ENCODE measurements around the gene COL28A1.

The COL28A1 gene

DNA sequence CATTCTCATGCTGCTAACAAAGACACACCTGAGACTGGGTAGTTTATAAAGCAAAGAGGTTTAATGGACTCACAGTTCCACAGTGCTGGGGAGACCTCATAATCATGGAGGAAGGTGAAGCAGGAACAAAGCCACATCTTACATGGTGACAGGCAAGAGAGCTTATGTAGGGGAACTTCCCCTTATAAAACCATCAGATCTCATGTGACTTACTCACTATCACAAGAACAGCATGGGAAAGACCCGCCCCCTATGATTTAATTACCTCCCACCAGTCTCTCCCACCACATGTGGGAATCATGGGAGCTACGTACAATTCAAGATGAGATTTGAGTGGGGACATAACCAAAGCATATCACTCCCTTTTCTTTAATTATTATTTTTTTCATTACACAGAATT, 16.6 kb downstream of the COL28A1 start (continued):
- TF ChIP-seq ZNF518A (tag by site-specific recombination; conservative IDR thresholded peaks at IDR 0.05; ENCODE audit: low read depth) (no peak), ZNF48 (tag by site-specific recombination; IDR thresholded peaks at IDR 0.05) (no peak), ZFP37 (tag by site-specific recombination; IDR thresholded peaks at IDR 0.05) (no peak), KLF10 (tag by site-specific recombination; IDR thresholded peaks at IDR 0.05) (no peak), ZNF292 (tag by site-specific recombination; IDR thresholded peaks at IDR 0.05; ENCODE audit: borderline replicate concordance, low read depth) (no peak), ZNF596 (tag by site-specific recombination; IDR thresholded peaks at IDR 0.05) (no peak), MEIS1 (CRISPR knock-in tag; IDR thresholded peaks at IDR 0.05; ENCODE audit: borderline replicate concordance) (no peak), ZNF266 (tag by site-specific recombination; IDR thresholded peaks at IDR 0.05; ENCODE audit: low read depth) (no peak), GLIS2 (tag by site-specific recombination; IDR thresholded peaks at IDR 0.05) (no peak)

DNA sequence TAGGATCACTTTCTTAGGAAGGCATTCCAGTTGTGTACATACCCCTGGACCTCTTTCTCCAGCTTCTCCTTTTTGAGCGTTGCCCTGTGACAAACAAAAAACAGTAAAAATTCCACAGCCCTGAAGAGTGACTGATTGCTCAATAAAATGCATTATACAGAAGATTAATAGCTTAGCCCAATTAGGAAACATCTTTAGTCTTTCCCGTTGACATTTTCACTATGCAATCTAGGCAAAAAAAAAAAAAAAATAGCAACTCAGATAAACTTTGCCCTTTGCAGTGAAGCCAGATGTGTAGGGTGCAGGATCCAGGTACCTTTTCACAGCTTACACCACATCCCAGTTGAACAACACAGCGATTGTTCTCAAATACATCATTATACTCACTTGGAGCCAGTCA, 17.9 kb downstream of the COL28A1 start:
- ChIA-PET POLR2A (no interaction called here), CTCF (interaction anchor here (0.7 kb wide), 1 partner anchor 60 kb away, joined by 3 read pairs; no protein-coding TSS in a partner anchor)
- Histone ChIP-seq H3K4me1 (ENCODE audit: control insufficient read depth, insufficient read depth, low read length) (no peaks in the 10 kb centered on the region), H3K36me3 (ENCODE audit: control insufficient read depth in 2 of 2, insufficient read depth in 1 of 2, low read length in 2 of 2) (no peaks in the 10 kb centered on the region), H3K9me3 (ENCODE audit: control insufficient read depth, insufficient read depth, low read depth, low read length) (no peaks in the 10 kb centered on the region), H3K27ac (ENCODE audit: extremely low read depth, low read depth, low read length) (no peak overlapping the region), H3K4me3 (ENCODE audit: low read depth, low read length) (no peak overlapping the region)
- TF ChIP-seq TRIM28 (IDR thresholded peaks at IDR 0.05; ENCODE audit: borderline replicate concordance, low read length) (no peak), ZNF747 (tag by site-specific recombination; IDR thresholded peaks at IDR 0.05) (no peak), ELK4 (IDR thresholded peaks at IDR 0.05; ENCODE audit: borderline replicate concordance, low read depth, low read length) (no peak), ZNF549 (tag by site-specific recombination; IDR thresholded peaks at IDR 0.05) (no peak), ZNF133 (tag by site-specific recombination; IDR thresholded peaks at IDR 0.05) (no peak), ZNF140 (tag by site-specific recombination; IDR thresholded peaks at IDR 0.05) (no peak)

- Histone ChIP-seq H3K36me3 (ENCODE audit: control insufficient read depth in 2 of 2, insufficient read depth in 1 of 2, low read length in 2 of 2) (no peaks in the 10 kb centered on the region), H3K4me3 (ENCODE audit: low read depth, low read length) (no peak overlapping the region), H3K4me1 (ENCODE audit: control insufficient read depth, insufficient read depth, low read length) (no peaks in the 10 kb centered on the region), H3K27ac (ENCODE audit: extremely low read depth, low read depth, low read length) (no peak overlapping the region), H3K9me3 (ENCODE audit: control insufficient read depth, insufficient read depth, low read depth, low read length) (no peaks in the 10 kb centered on the region)
- POLR2A ChIA-PET: no interaction called here
- CTCF ChIA-PET: interaction anchor here (0.6 kb wide), 1 partner anchor 8 kb away, joined by 3 read pairs; no protein-coding TSS in a partner anchor
- TF ChIP-seq ZNF791 (tag by site-specific recombination; IDR thresholded peaks at IDR 0.05): no peak
- no peak for TF ChIP-seq MZF1 (tag by site-specific recombination; IDR thresholded peaks at IDR 0.05; ENCODE audit: borderline replicate concordance)
- TF ChIP-seq ZNF350 (tag by site-specific recombination; IDR thresholded peaks at IDR 0.05): no peak
- TF ChIP-seq, protein P1, sequence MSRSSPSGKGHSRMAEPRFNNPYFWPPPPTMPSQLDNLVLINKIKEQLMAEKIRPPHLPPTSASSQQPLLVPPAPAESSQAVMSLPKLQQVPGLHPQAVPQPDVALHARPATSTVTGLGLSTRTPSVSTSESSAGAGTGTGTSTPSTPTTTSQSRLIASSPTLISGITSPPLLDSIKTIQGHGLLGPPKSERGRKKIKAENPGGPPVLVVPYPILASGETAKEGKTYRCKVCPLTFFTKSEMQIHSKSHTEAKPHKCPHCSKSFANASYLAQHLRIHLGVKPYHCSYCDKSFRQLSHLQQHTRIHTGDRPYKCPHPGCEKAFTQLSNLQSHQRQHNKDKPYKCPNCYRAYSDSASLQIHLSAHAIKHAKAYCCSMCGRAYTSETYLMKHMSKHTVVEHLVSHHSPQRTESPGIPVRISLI (tag by site-specific recombination; IDR thresholded peaks at IDR 0.05): no peak
- no peak for TF ChIP-seq ZSCAN30 (tag by site-specific recombination; IDR thresholded peaks at IDR 0.05)
- no peak for TF ChIP-seq ZNF292 (tag by site-specific recombination; IDR thresholded peaks at IDR 0.05; ENCODE audit: borderline replicate concordance, low read depth)
- TF ChIP-seq ZNF19 (tag by site-specific recombination; IDR thresholded peaks at IDR 0.05; ENCODE audit: low read depth): no peak
- TF ChIP-seq ZNF174 (tag by site-specific recombination; IDR thresholded peaks at IDR 0.05): no peak
- TF ChIP-seq ZEB2 (tag by site-specific recombination; IDR thresholded peaks at IDR 0.05): no peak
- TF ChIP-seq MEIS1 (CRISPR knock-in tag; IDR thresholded peaks at IDR 0.05; ENCODE audit: borderline replicate concordance): no peak
- TF ChIP-seq ZFHX2 (tag by site-specific recombination; conservative IDR thresholded peaks at IDR 0.05): no peak
- no peak for TF ChIP-seq ZNF416 (tag by site-specific recombination; IDR thresholded peaks at IDR 0.05)
- TF ChIP-seq ZNF548 (tag by site-specific recombination; IDR thresholded peaks at IDR 0.05): no peak
- no peak for TF ChIP-seq ZBTB1 (tag by site-specific recombination; IDR thresholded peaks at IDR 0.05)
- no peak for TF ChIP-seq OSR2 (tag by site-specific recombination; IDR thresholded peaks at IDR 0.05)
- TF ChIP-seq ZNF394 (tag by site-specific recombination; IDR thresholded peaks at IDR 0.05; ENCODE audit: borderline replicate concordance): no peak
Measured at GRCh38 chr7:7516662-7517061, 19.0 kb downstream of the COL28A1 start.
